HG03565 (cell line): Measurements from ENCODE around the gene PIGQ.
"Not testable (repeated sequence)": the region's sequence is repeated elsewhere in the genome, so short reads cannot be mapped to it uniquely, and the experiment has no call there.

Experiments
- ATAC-seq: cut with Tn5 transposase; IDR thresholded peaks from one replicate; pipeline ENCODE4 v1.9.1; 2021; ENCODE audit warnings: mild to moderate bottlenecking, moderate library complexity; ENCODE audit not compliant: unreplicated experiment

PIGQ gene

GRCh38 chr16:583815-584591, 14.2 kb downstream of the PIGQ start:
- no peak for ATAC-seq

- no peak for ATAC-seq
Measured at GRCh38 chr16:585351-585750, 15.6 kb downstream of the PIGQ start.

- no peak for ATAC-seq
Measured at GRCh38 chr16:586047-586644, 16.4 kb downstream of the PIGQ start.

- ATAC-seq, result no peak
Measured at GRCh38 chr16:586645-587590, 17.1 kb downstream of the PIGQ start.

- no peak for ATAC-seq
Measured at GRCh38 chr16:588639-588888, 18.8 kb downstream of the PIGQ start.

GRCh38 chr16:588889-589657, 19.3 kb downstream of the PIGQ start:
- ATAC-seq, result peak; percentile 57

- ATAC-seq, result peak; percentile 64
Measured at GRCh38 chr16:589658-590187, 20.0 kb downstream of the PIGQ start, which contains the start of gene RAB40C. Gene RAB40C, plus strand, starts transcription at chr16:590066. Its CDS starts 226 bp downstream, at chr16:590292.

- ATAC-seq, result peak; percentile 4
Measured at GRCh38 chr16:590188-590814, 20.5 kb downstream of the PIGQ start.

GRCh38 chr16:590815-591200, 21.0 kb downstream of the PIGQ start:
- ATAC-seq, result no peak

GRCh38 chr16:591231-591630, 21.5 kb downstream of the PIGQ start:
- no peak for ATAC-seq

GRCh38 chr16:591892-592517, 22.2 kb downstream of the PIGQ start:
- no peak for ATAC-seq

- ATAC-seq, result no peak
Measured at GRCh38 chr16:592518-593306, 22.9 kb downstream of the PIGQ start.

GRCh38 chr16:593406-593805, 23.6 kb downstream of the PIGQ start:
- no peak for ATAC-seq

- ATAC-seq, result no peak
Measured at GRCh38 chr16:593807-594206, 24.0 kb downstream of the PIGQ start.

- ATAC-seq, result no peak
Measured at GRCh38 chr16:595094-595528, 25.3 kb downstream of the PIGQ start.

GRCh38 chr16:595942-596735, 26.4 kb downstream of the PIGQ start:
- no peak for ATAC-seq

GRCh38 chr16:596736-597060, 26.9 kb downstream of the PIGQ start:
- no peak for ATAC-seq

- ATAC-seq, result not testable (repeated sequence)
Measured at GRCh38 chr16:597655-598054, 27.9 kb downstream of the PIGQ start.
